Keratinocyte (primary cell): ENCODE measurements around the gene MCF2L2.

Experiments used
- CTCF ChIP-seq, 3 experiments: IDR thresholded peaks in 1 of 3; conservative IDR thresholded peaks in 1 of 3; optimal IDR thresholded peaks in 1 of 3; 2 replicates in 2 of 3; 3 replicates in 1 of 3; pipeline versions ENCODE3 to v1.5.1; 2011; ENCODE audit warnings: low read length in 3 of 3, mild to moderate bottlenecking in 3 of 3, moderate library complexity in 2 of 3, control low read depth in 1 of 3, inconsistent platforms in 1 of 3; ENCODE audit not compliant: insufficient read depth in 2 of 3; ENCODE audit errors: extremely low read depth in 1 of 3
- EZH2 ChIP-seq: IDR thresholded peaks from one replicate; pipeline ENCODE4 v1.6.1; 2012; ENCODE audit warnings: inconsistent platforms, mild to moderate bottlenecking, low read length, moderate library complexity

GRCh38 chr3:183438735-183439134, 10.3 kb upstream of the MCF2L2 start:
- TF ChIP-seq EZH2 (no peak), CTCF (optimal IDR thresholded peaks at IDR 0.05 in 1 of 3, IDR thresholded peaks at IDR 0.05 in 1 of 3, conservative IDR thresholded peaks at IDR 0.05 in 1 of 3; ENCODE audit: extremely low read depth in 1 of 3, insufficient read depth in 2 of 3, low read length in 3 of 3) (no peak)
